ENCODE data around the gene ACOT9. TPM values are rescaled to one million over a fixed set of nuclear protein-coding genes. Genes with fewer than 3 reads are reported as not detected.

The ACOT9 gene
- total and polyA plus RNA-seq, 4 experiments from 2014 or later: 21.2 to 28.1 (median 23.9) TPM

DNA sequence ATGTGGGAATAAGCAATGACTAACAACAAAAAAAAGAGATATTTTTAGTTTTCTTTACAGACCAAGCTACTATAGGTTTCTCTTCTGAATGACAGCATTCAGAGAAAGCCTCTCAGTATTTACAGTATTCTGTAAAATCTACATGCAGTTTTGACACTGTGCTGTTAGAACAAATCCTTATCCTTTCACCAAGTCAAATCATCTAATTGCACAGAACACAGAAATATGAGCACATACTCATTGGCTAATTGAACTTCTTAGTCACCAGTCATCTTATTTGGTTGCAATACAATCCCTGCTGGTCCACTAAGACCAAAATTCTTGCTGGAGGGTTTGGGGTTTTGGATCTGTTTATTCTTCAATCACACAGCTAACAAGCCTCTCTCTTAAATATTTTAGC, 5.7 kb downstream of the ACOT9 start:
- CTCF ChIA-PET (ENCODE audit: partially characterized antibody): interaction anchor here (1.3 to 1.6 kb wide), 2 partner anchors 45 to 164 kb away, joined by 3 to 4 read pairs; partner anchors contain the start of gene SAT1
- H3K9me3 ChIP-seq (ENCODE audit: control insufficient read depth in 1 of 2, low read length in 2 of 2): no peaks in the 10 kb centered on the region
- Mint-ChIP-seq H3K4me3 (no peak overlapping the region), H3K9me3 (no peaks in the 10 kb centered on the region), H3K4me1 (peaks cover 5 to 37% (median 18%) of the 10 kb centered on the region in 4 donors), H3K36me3 (peaks cover 0 to 16% of the 10 kb centered on the region in 2 donors), H3K27ac (no peak overlapping the region), H3K27me3 (no peaks in the 10 kb centered on the region)
- POLR2A ChIA-PET (ENCODE audit: partially characterized antibody): interaction anchor here (1.7 kb wide), 1 partner anchor 9 kb away, joined by 3 read pairs; no protein-coding TSS in a partner anchor
- intact Hi-C loops (cut with micrococcal nuclease): no loop called here
- DNase-seq: no peak
- peaks cover 11% of the 10 kb centered on the region for H3K4me1 ChIP-seq (ENCODE audit: insufficient read depth, low read length)
- no peaks in the 10 kb centered on the region for H3K27me3 ChIP-seq (ENCODE audit: insufficient read depth, low read length)
- H3K4me3 ChIP-seq (ENCODE audit: low read length in 2 of 2): no peak overlapping the region
- H3K36me3 ChIP-seq (ENCODE audit: insufficient read depth, low read length): no peaks in the 10 kb centered on the region
- no peak overlapping the region for H3K27ac ChIP-seq (ENCODE audit: low read depth, low read length)

DNA sequence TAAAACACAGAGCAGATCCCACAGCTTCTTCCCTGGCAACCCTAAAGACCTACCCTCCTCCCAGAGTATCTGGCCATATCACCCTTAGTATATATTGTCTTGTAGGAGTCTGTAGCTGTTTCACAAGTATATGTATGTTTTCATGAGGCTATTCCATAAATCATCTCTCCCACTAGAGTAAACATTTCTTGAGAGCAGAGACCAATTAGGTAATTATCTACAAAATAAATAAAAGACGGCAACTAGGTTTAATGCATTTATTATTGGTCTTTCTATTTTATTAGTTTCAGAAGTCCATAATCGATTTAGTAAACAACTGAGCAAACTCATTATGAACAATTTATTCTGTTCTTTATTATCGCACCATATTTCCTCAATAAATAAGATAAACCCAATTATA, 7.0 kb downstream of the ACOT9 start:
- CTCF ChIA-PET (ENCODE audit: partially characterized antibody): interaction anchor here (1.3 to 1.6 kb wide), 2 partner anchors 47 to 166 kb away, joined by 3 read pairs; partner anchors contain the start of gene SAT1
- no peaks in the 10 kb centered on the region for H3K9me3 ChIP-seq (ENCODE audit: control insufficient read depth in 1 of 2, low read length in 2 of 2)

DNA sequence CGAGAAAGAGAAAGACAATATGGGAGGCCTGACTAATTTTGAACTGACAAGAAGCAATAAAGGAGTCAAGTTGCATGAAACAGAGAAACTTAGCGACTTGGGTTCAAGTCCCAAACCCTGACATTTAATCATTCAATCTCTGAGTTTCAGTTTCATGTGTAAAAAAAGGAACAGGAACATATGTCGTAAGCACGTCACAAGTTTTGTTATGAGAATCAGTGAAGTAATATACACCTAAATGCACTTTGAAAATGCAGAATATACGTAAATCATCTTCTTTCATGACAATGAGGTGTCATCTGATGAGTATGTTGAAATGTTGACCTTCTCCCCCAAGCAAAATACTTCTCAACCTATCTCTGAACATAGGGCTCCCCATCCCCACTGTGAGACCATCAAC, 10.4 kb downstream of the ACOT9 start:
- ChIA-PET POLR2A (ENCODE audit: partially characterized antibody) (no interaction called here), CTCF (ENCODE audit: partially characterized antibody) (interaction anchor here (1.3 kb wide), 1 partner anchor 169 kb away, joined by 4 read pairs; no protein-coding TSS in a partner anchor)
- Mint-ChIP-seq H3K36me3 (peaks cover 0 to 40% of the 10 kb centered on the region in 2 donors), H3K9me3 (no peaks in the 10 kb centered on the region), H3K4me1 (peaks cover 2 to 13% (median 8%) of the 10 kb centered on the region in 4 donors), H3K27me3 (no peaks in the 10 kb centered on the region), H3K4me3 (peak overlapping the region in 1 of 8 donors; percentile 49), H3K27ac (peak overlapping the region; percentile 5 to 87 (median 25))
- H3K36me3 ChIP-seq (ENCODE audit: insufficient read depth, low read length): no peaks in the 10 kb centered on the region
- H3K9me3 ChIP-seq (ENCODE audit: control insufficient read depth in 1 of 2, low read length in 2 of 2): no peaks in the 10 kb centered on the region
- intact Hi-C loops (cut with micrococcal nuclease): no loop called here
- DNase-seq: peak in 2 of 5 donors; percentile 1 to 19
- H3K27ac ChIP-seq (ENCODE audit: low read depth, low read length): no peak overlapping the region
- H3K27me3 ChIP-seq (ENCODE audit: insufficient read depth, low read length): no peaks in the 10 kb centered on the region
- H3K4me1 ChIP-seq (ENCODE audit: insufficient read depth, low read length): no peaks in the 10 kb centered on the region
- H3K4me3 ChIP-seq (ENCODE audit: low read length in 2 of 2): no peak overlapping the region

More for the DNA sequence above, 7.0 kb downstream of the ACOT9 start:
- Histone ChIP-seq H3K4me1 (ENCODE audit: insufficient read depth, low read length) (peaks cover 3% of the 10 kb centered on the region), H3K27ac (ENCODE audit: low read depth, low read length) (no peak overlapping the region), H3K27me3 (ENCODE audit: insufficient read depth, low read length) (no peaks in the 10 kb centered on the region), H3K4me3 (ENCODE audit: low read length in 2 of 2) (no peak overlapping the region), H3K36me3 (ENCODE audit: insufficient read depth, low read length) (no peaks in the 10 kb centered on the region)
- peaks cover 0 to 21% of the 10 kb centered on the region in 2 donors for H3K36me3 Mint-ChIP-seq
- H3K9me3 Mint-ChIP-seq: no peaks in the 10 kb centered on the region
- H3K27ac Mint-ChIP-seq: no peak overlapping the region
- POLR2A ChIA-PET (ENCODE audit: partially characterized antibody): interaction anchor here (1.0 to 1.7 kb wide), 2 partner anchors 10 to 45 kb away, joined by 3 read pairs; no protein-coding TSS in a partner anchor
- no peak overlapping the region for H3K4me3 Mint-ChIP-seq
- no peaks in the 10 kb centered on the region for H3K27me3 Mint-ChIP-seq
- no peak for DNase-seq
- intact Hi-C loops (cut with micrococcal nuclease): no loop called here
- H3K4me1 Mint-ChIP-seq: peaks cover 5 to 25% (median 13%) of the 10 kb centered on the region in 4 donors

DNA sequence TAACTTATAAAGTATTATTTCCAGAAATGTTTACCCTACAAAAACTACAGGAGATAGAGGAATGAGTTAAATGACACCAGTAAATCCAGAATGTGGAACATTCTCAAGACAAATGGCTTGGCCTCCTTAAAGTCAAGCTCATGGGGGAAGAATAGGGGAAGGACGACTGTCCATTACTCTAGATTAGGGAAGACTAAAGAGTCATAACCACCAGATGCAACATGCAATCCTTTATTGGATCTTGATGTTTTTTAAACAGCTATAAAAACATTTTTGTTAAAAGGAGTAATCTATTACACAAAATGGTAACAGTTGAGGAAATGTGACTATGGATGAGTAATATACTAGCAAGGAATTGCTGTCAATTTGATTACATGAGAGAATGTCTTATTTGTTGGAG, 11.1 kb downstream of the ACOT9 start:
- Histone ChIP-seq H3K4me1 (ENCODE audit: insufficient read depth, low read length) (no peaks in the 10 kb centered on the region), H3K27ac (ENCODE audit: low read depth, low read length) (no peak overlapping the region), H3K4me3 (ENCODE audit: low read length in 2 of 2) (no peak overlapping the region), H3K27me3 (ENCODE audit: insufficient read depth, low read length) (no peaks in the 10 kb centered on the region), H3K36me3 (ENCODE audit: insufficient read depth, low read length) (no peaks in the 10 kb centered on the region), H3K9me3 (ENCODE audit: control insufficient read depth in 1 of 2, low read length in 2 of 2) (no peaks in the 10 kb centered on the region)
- DNase-seq: no peak
- ChIA-PET POLR2A (ENCODE audit: partially characterized antibody) (no interaction called here), CTCF (ENCODE audit: partially characterized antibody) (interaction anchor here (1.3 kb wide), 1 partner anchor 169 kb away, joined by 4 read pairs; no protein-coding TSS in a partner anchor)
- peak overlapping the region in 1 of 7 donors; percentile 35 for H3K27ac Mint-ChIP-seq
- H3K36me3 Mint-ChIP-seq: peaks cover 0 to 42% of the 10 kb centered on the region in 2 donors
- no peaks in the 10 kb centered on the region for H3K9me3 Mint-ChIP-seq
- no peak overlapping the region for H3K4me3 Mint-ChIP-seq
- no peaks in the 10 kb centered on the region for H3K27me3 Mint-ChIP-seq
- intact Hi-C loops (cut with micrococcal nuclease): no loop called here
- peaks cover 2 to 13% (median 8%) of the 10 kb centered on the region in 4 donors for H3K4me1 Mint-ChIP-seq

DNA sequence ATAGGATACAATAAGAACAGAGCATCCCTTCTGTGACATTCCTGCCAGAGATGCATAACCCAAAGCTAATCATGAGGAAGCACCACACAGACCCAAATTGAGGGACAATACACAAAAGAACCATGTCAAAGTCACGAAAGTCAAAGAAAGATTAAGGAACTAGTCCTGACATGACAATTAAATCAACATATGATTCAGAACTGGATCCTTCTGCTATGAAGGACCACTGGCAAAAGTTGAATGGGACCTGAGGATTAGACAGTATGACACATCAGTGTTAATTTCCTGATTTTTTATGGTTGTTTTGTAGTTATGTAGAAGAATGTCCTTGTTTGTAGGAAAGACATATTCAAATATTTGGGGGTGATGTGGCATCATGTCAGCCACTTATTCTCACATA, 13.9 kb downstream of the ACOT9 start:
- no peaks in the 10 kb centered on the region for H3K9me3 ChIP-seq (ENCODE audit: control insufficient read depth in 1 of 2, low read length in 2 of 2)
- H3K4me3 ChIP-seq (ENCODE audit: low read length in 2 of 2): no peak overlapping the region
- H3K4me1 ChIP-seq (ENCODE audit: insufficient read depth, low read length): no peaks in the 10 kb centered on the region
- no peaks in the 10 kb centered on the region for H3K36me3 ChIP-seq (ENCODE audit: insufficient read depth, low read length)
- H3K27ac ChIP-seq (ENCODE audit: low read depth, low read length): no peak overlapping the region
- Mint-ChIP-seq H3K27ac (no peak overlapping the region), H3K36me3 (peaks cover 0 to 42% of the 10 kb centered on the region in 2 donors), H3K4me1 (peaks cover 2 to 8% (median 7%) of the 10 kb centered on the region in 4 donors), H3K4me3 (no peak overlapping the region), H3K27me3 (no peaks in the 10 kb centered on the region), H3K9me3 (no peaks in the 10 kb centered on the region)
- H3K27me3 ChIP-seq (ENCODE audit: insufficient read depth, low read length): no peaks in the 10 kb centered on the region
- CTCF ChIA-PET (ENCODE audit: partially characterized antibody): no interaction called here
- no peak for DNase-seq
- POLR2A ChIA-PET (ENCODE audit: partially characterized antibody): no interaction called here
- intact Hi-C loops (cut with micrococcal nuclease): no loop called here

DNA sequence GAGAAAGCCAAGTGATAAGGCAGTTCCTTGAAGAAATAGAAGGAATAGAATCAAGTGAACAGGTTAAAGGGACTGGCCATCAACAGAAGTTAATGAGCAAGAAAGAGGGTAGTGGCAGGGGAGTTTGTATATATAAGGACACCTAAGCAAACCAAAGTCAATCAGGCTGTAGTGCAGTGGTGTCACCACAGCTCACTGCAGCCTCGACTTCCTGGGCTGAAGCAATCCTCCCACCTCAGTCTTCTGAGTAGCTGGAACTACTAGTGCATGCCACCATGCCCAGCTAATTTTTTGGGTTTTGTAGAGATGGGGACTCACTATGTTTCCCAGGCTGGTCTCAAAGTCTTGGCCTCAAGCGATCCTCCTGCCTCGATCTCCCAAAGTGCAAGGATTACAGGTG, 15.9 kb downstream of the ACOT9 start:
- Histone ChIP-seq H3K27ac (ENCODE audit: low read depth, low read length) (no peak overlapping the region), H3K4me1 (ENCODE audit: insufficient read depth, low read length) (no peaks in the 10 kb centered on the region), H3K9me3 (ENCODE audit: control insufficient read depth in 1 of 2, low read length in 2 of 2) (no peaks in the 10 kb centered on the region), H3K27me3 (ENCODE audit: insufficient read depth, low read length) (no peaks in the 10 kb centered on the region), H3K36me3 (ENCODE audit: insufficient read depth, low read length) (no peaks in the 10 kb centered on the region), H3K4me3 (ENCODE audit: low read length in 2 of 2) (no peak overlapping the region)
- intact Hi-C loops (cut with micrococcal nuclease): no loop called here
- Mint-ChIP-seq H3K9me3 (no peaks in the 10 kb centered on the region), H3K27ac (peak overlapping the region in 2 of 7 donors; percentile 23 to 25), H3K36me3 (peaks cover 7 to 46% of the 10 kb centered on the region in 2 donors), H3K27me3 (no peaks in the 10 kb centered on the region), H3K4me1 (peaks cover 0 to 1% (median 0%) of the 10 kb centered on the region in 4 donors), H3K4me3 (no peak overlapping the region)
- CTCF ChIA-PET (ENCODE audit: partially characterized antibody): interaction anchor here (1.3 kb wide), 1 partner anchor 174 kb away, joined by 3 read pairs; no protein-coding TSS in a partner anchor
- DNase-seq: no peak
- POLR2A ChIA-PET (ENCODE audit: partially characterized antibody): no interaction called here

DNA sequence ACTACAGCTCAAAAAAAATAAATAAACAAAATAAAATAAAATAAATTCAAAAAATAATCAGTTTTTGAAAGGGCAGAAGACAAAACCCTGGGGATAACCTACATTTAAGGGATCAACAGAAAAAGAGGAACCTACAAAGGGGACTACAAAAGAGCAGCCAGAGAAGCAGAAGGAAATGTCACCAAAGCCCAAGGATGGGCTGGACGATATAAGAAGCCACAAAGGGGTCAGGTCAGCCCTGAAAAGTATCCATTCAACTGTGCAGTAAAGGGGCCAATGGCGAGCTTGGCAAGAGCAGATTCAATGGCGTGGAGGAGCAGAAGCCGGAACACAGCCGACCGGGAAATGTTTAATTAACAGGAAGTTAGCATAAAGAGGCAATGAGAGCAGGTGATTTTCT, 16.9 kb downstream of the ACOT9 start:
- Histone ChIP-seq H3K4me3 (ENCODE audit: low read length in 2 of 2) (no peak overlapping the region), H3K36me3 (ENCODE audit: insufficient read depth, low read length) (no peaks in the 10 kb centered on the region), H3K9me3 (ENCODE audit: control insufficient read depth in 1 of 2, low read length in 2 of 2) (no peaks in the 10 kb centered on the region), H3K27me3 (ENCODE audit: insufficient read depth, low read length) (no peaks in the 10 kb centered on the region), H3K4me1 (ENCODE audit: insufficient read depth, low read length) (no peaks in the 10 kb centered on the region), H3K27ac (ENCODE audit: low read depth, low read length) (no peak overlapping the region)
- Mint-ChIP-seq H3K9me3 (no peaks in the 10 kb centered on the region), H3K27me3 (no peaks in the 10 kb centered on the region), H3K4me1 (no peaks in the 10 kb centered on the region), H3K36me3 (peaks cover 7 to 44% of the 10 kb centered on the region in 2 donors), H3K4me3 (no peak overlapping the region), H3K27ac (peak overlapping the region in 2 of 7 donors; percentile 36 to 62)
- intact Hi-C loops (cut with micrococcal nuclease): no loop called here
- no peak for DNase-seq
- ChIA-PET CTCF (ENCODE audit: partially characterized antibody) (no interaction called here), POLR2A (ENCODE audit: partially characterized antibody) (no interaction called here)

All from CD4-positive, alpha-beta memory T cell (primary cell).